Activated CD8-positive, alpha-beta memory T cell treated with anti-CD3 and anti-CD28 coated beads for 36 hours (primary cell): Measurements from ENCODE around the gene IQCE. TPM values are rescaled to one million over a fixed set of nuclear protein-coding genes. Genes with fewer than 3 reads are reported as not detected.

Experiments used
- CTCF ChIA-PET: fragments of 350-600 bp; sonication (Branson Sonifier 250); formaldehyde crosslinking; loops from one replicate; lab custom pipeline; 2021; ENCODE audit warnings: antibody characterized with exemption; lab: Charles Lee
- POLR2A ChIA-PET: fragments of 350-600 bp; sonication (Branson Sonifier 250); formaldehyde crosslinking; loops from one replicate; lab custom pipeline; 2021; ENCODE audit warnings: antibody characterized with exemption; lab: Charles Lee
- total RNA-seq, 2 experiments: library from RNA; stranded (reverse); gene quantifications; one replicate each; pipeline ENCODE4 v1.2.3, GENCODE V29; 2021

Gene IQCE
- total RNA-seq, 2 experiments from 2014 or later = 10.3 to 11.2 TPM

DNA sequence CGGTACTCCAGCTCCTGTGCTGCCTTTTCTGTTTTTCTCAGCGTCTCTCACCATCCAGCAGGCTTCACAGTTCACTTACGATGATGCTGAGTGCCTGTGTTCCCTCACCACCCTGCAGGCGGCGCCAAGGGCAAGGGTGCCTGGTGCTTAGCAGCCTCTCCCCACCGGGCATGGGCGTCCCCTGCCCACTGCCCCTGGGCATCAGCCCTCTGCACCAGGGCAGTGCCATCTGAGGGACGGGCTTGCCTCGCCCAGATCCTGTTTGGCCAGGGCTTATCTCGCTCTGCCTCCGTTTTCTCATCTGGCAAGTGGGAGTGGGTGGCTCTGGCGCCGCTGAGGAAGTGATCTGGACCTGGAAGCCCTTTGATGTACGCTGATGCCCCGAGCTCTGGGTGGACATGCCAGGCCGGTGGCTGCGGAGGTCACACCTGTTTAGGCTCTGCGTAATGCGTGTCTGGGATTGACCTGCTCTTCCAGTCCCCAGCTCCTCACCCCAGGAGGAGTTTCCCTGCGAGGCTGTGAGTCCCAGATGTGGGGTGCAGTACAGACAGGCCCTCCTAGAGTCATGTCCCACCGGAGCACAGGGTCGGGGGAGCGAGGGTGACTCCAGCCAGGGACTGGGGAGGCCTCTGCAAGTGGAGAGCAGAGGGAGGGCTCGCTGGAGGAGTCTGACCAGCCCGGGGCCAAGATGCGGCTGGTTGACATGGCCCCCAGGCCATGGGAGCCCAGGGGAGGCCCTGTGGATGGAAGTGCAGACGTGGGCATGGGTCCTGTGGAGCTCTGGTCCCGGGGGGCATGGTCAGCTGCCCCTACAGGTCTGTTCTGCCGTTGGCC is 84.8 kb downstream of the IQCE start:
- POLR2A ChIA-PET = no interaction called here
- CTCF ChIA-PET = interaction anchor here (0.6 to 1.6 kb wide), 4 partner anchors 9 to 192 kb away, joined by 3 to 5 read pairs (median 4); no protein-coding TSS in a partner anchor

DNA sequence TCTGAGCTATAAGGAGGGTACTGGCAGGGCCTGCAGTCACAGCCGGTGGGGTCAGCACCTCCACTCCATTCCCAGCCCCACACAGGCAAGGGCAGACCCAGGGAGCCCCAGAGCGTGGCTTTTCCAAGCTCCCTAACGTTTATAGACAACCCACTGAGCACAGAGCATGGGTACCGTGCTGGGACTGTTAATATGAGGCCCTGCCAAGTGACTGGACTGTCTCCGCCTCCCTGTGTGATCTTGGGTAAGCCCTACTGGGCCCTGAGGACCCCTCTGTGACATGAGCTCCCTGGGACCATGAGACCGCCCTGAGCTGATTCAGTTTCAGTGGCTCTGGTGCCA is 85.4 kb downstream of the IQCE start:
- POLR2A ChIA-PET = no interaction called here
- CTCF ChIA-PET = interaction anchor here (0.6 to 2.1 kb wide), 4 partner anchors 9 to 185 kb away, joined by 3 to 8 read pairs (median 4); no protein-coding TSS in a partner anchor

DNA sequence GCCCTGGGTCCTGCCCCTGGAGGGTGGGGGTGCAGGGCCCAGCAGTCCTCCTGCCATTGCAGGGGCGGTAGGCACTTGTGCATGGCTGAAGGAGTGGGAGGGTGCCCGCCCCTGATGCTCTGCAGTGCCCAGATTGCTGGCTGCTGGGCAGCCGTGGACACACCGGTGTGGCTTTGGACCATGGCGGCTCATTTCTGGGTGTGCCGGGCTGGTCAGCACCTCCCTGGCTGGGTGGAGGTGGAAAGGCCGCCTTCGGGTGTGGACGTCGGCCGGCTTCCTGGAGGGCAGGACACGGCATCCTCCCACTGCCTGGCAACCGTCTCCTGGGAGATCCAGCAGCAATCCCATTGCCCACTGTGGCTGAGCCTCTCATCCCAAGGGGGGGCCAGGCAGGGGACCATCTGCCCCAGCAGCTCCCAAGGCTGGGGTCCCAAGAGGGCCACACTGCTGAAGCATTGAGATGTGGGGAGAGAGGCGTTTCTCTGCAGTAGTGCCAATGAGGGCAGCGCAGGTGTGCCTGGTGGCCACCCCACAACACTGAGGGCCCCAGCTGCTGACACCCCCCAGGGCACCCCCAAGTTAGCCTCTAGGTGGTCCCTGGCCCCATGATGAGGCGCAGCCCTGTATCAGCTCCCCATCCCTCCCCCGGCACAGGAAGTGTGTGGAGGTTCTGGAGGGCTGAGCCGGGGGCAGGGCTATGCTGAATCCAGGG is 85.9 kb downstream of the IQCE start:
- ChIA-PET CTCF (interaction anchor here (0.7 to 2.1 kb wide), 8 partner anchors 10 to 176 kb away, joined by 3 to 10 read pairs (median 3); no protein-coding TSS in a partner anchor), POLR2A (interaction anchor here (0.5 to 1.3 kb wide), 3 partner anchors 13 to 48 kb away, joined by 3 to 4 read pairs (median 3); partner anchors contain the start of gene TTYH3)

DNA sequence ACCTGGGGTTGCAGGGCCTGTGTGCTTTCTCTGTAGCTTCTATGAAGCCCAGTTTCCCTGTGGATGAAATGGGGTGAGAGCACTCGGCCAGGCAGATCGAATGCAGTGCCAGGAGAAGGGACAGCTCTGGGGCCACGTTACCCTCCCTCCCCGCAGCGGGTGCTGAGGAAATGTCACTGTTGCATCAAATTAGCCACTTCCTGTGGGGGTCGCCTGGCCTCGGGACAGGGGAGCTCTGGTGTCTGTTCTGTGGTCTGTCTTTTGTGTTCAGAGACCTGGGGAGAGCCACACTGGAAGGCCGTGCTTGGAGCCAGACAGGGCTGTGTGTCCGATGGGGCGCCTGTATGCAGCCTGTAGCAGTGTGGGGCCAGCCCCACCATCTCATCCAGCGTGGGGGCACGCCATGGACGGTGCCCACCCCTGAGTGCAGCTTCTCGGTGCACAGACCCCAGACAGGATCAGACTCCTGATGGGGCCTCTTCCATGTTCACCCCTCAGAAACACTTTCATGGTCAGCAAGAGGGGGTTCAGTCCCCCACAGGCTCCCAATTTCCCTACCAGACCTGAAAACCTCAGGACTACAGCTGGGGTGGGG is 86.6 kb downstream of the IQCE start:
- CTCF ChIA-PET = interaction anchor here (0.7 to 2.1 kb wide), 7 partner anchors 11 to 177 kb away, joined by 3 to 10 read pairs (median 3); no protein-coding TSS in a partner anchor
- POLR2A ChIA-PET = interaction anchor here (0.5 to 1.3 kb wide), 3 partner anchors 13 to 49 kb away, joined by 3 to 4 read pairs (median 3); partner anchors contain the start of gene TTYH3

DNA sequence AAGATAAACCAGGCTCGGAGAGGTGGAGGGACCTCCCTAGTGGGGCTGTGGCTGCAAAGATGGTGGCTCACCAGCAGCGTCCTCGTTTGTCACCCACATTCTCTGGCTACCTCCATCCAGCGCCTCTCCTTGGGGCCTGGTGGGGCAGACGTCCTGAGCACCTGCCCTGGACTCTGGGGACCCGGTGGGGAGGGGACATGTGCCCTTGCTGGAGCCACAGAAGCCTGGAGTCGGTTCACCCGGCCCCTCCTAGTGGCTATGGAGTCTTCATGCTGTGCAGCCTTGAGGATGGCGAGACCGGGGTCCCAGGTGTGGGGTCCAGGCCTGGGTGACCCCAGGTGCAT is 87.5 kb downstream of the IQCE start:
- POLR2A ChIA-PET = no interaction called here

DNA sequence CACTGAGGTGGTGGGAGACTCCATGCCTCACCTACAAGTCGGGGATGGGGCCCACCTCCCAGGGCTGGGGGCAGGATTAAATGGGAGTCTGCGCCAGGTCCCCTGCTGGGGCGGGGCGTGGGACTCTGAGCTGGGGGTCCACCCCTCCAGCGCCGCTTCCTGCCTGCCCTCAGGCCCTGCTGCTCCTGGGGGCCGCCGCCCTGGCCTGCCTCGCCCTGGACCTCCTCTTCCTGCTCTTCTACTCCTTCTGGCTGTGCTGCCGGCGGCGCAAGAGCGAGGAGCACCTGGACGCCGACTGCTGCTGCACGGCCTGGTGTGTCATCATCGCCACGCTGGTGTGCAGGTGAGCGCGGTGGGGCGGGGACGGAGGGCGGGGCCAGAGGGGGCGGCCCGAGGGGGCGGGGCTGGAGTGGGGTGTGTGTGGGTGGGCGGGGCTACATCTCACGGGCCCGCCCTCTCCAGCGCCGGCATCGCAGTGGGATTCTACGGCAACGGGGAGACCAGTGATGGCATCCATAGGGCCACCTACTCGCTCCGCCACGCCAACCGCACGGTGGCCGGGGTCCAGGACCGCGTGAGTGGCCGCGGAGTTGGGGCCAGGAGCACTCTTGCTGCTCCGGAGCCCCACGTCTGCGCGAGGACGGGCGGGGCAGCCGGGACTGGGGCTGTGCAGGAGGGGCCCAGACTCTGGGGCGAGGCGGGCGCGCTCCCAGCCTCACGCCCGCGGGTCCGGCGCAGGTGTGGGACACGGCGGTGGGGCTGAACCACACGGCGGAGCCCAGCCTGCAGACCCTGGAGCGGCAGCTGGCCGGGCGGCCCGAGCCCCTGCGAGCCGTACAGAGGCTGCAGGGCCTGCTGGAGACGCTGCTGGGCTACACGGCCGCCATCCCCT is 88.1 kb downstream of the IQCE start:
- POLR2A ChIA-PET = no interaction called here
- CTCF ChIA-PET = no interaction called here

More for the DNA sequence above, 87.5 kb downstream of the IQCE start:
- CTCF ChIA-PET = interaction anchor here (1.6 to 2.1 kb wide), 2 partner anchors 12 to 64 kb away, joined by 8 to 10 read pairs; no protein-coding TSS in a partner anchor

DNA sequence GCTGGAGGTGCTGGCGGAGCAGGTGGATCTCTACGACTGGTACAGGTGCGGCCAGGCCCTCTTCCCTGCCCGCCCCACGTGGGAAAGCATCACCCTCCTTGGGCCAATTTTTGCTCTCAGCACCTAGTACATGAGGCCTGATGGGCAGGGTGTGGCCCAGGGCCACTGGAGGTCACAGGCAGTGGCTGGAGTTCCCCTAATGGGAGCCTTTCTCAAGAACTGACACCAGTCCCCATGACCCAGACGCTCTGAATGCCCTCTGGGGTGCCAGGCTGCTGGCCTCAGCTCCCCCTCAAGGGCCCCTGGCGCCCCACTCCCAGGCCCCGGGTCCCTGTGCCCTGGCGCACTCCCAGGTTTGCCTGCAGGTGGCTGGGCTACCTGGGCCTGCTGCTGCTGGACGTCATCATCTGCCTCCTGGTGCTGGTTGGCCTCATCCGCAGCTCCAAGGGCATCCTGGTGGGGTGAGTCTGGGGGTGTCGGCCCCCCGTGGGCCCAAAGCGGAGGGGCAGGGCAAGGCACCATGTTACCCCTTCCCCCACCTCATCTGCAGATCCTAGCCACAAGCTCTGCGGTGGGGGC is 88.9 kb downstream of the IQCE start:
- POLR2A ChIA-PET = no interaction called here
- CTCF ChIA-PET = interaction anchor here (0.8 kb wide), 1 partner anchor 23 kb away, joined by 3 read pairs; no protein-coding TSS in a partner anchor

DNA sequence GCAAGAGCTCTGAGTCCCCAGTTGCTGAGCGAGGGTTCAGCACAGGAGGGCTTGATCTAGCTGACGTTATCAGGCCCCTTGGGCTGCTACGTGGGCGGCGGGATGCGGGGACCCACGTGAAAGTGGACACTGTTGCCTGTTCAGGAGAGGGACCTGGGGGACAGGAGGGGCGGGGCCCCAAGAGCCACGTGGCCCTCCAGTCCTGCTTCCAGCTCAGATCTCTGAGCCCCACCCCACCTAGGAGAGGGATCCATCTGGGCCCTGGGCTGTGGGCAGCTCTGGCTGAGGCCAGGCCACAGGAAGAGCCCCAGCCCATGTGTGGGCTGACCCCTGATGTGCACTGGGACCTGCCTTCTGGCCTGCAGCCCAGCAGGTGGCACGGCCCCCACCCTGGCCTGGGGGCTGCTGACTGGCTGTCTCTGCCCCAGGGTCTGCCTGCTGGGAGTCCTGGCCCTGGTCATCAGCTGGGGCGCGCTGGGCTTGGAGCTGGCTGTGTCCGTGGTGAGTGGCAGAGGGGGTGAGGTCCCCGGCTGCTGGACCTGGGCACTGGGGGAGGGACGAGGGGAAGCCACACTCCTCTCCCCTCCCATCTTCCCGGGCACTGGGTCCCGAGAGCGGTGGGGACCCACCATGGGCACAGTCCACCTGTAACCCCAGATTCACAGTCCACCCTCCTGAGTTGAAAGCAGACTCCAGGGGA is 90.5 kb downstream of the IQCE start:
- POLR2A ChIA-PET = no interaction called here
- CTCF ChIA-PET = no interaction called here

DNA sequence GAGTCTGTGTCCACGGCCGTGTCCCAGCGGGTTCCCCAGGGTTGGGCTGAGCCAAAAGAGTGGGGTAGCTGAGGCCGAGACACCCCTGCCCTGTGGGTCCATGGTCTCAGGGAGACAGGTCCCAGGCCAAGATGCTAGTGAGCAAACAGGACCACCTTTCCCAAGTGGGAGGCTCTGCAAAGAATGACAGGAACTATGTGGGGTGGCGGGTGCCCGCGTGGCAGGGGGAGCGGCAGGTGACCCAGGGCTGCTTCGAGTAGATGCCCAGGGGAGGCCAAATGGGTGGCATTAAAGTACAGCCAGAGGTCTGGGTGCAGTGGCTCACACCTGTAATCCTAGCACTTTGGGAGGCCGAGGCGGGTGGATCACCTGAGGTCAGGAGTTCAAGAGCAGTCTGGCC is 91.2 kb downstream of the IQCE start:
- CTCF ChIA-PET = no interaction called here
- POLR2A ChIA-PET = no interaction called here

DNA sequence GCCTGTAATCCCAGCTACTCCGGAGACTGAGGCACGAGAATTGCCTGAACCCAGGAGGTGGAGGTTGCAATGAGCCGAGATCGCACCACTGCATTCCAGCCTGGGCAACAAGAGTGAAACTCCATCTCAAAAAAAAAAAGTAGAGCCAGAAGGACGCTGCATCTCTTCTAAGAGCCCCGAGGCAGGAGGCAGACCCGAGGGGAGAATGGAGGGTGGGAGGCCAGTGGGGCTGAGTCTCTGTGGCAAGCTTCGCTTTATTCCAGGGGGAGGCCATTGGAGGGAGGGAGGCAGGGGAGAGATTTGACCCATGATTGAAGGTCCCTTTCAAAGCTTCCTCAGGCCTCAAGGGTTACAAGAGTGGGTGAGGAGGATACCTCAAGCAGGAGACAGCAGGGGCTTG is 91.7 kb downstream of the IQCE start:
- POLR2A ChIA-PET = no interaction called here

DNA sequence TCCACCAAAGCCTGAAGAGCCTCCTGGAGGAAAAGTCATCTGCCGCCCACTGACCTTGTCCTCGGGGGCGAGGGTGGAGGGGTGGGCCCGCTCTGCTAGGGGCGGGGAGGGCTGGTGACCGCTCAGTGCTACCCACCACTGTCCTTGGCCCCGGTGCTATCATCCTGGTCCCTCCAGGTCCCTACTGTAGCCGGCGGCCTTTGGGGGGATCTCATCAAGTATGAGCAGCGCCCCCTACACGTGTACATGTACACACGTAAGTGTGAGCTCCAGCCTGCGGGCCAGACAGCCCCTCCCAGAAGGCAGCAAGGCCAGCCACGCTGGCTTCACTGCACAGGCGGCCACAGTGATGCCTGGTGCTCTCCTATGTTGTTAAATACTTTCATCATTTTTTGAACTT is 92.6 kb downstream of the IQCE start:
- POLR2A ChIA-PET = no interaction called here
- CTCF ChIA-PET = interaction anchor here (1.0 kb wide), 1 partner anchor 10 kb away, joined by 3 read pairs; no protein-coding TSS in a partner anchor

More for the DNA sequence above, 91.7 kb downstream of the IQCE start:
- CTCF ChIA-PET = interaction anchor here (1.0 kb wide), 1 partner anchor 11 kb away, joined by 3 read pairs; no protein-coding TSS in a partner anchor

DNA sequence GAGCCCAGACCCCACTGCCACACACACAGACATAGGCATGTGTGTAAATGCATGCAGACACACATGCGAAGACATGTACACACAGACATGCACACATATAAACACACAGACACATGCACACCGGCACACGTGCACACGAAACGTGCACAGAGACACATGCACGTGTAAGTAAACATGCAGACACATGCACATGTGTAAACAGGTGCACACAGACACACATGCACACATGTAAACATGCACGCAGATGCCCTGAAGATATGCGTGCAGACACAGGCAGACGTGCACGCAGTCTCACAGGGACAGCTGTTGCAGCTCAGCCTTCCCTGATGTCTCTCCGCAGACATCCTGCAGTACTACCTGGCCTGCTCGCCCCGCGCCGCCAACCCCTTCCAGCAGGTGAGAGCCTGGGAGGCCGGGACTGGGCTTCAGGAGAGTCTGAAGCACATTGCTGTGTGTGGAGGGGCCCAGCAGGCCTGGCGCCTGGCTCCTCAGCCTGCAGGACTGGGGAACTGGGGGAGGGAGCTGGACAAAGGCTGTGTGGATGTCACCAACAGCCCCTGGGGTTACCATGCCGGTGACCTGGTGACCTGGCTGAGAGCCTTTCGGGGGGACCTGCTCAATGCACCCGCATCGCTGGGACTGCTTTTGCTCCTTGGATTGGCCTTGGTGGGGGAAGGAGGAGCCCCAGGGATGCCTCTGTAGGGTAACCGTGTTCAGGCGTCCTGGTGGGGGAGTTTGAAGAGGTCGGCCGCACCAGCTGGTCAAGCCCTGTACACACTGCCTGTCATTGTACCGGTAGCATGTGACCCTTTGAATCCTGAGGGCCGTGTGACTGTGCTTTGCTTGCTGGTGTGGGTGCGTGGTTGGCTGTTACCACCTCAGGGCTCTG is 93.3 kb downstream of the IQCE start:
- CTCF ChIA-PET = no interaction called here
- POLR2A ChIA-PET = no interaction called here

DNA sequence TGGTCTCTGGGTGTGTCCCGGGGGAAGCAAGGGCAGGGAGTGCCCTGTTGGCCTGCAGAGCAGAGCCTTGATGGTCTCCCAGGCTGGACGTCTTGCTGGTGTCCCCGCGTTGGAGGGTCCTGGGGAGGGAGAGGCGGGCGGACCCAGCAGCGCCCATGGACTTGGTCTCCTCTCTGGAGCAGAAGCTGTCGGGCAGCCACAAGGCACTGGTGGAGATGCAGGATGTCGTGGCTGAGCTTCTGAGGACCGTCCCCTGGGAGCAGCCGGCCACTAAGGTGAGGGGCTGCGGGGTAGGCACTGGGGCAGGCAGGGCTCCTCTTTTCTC is 93.9 kb downstream of the IQCE start:
- POLR2A ChIA-PET = no interaction called here

DNA sequence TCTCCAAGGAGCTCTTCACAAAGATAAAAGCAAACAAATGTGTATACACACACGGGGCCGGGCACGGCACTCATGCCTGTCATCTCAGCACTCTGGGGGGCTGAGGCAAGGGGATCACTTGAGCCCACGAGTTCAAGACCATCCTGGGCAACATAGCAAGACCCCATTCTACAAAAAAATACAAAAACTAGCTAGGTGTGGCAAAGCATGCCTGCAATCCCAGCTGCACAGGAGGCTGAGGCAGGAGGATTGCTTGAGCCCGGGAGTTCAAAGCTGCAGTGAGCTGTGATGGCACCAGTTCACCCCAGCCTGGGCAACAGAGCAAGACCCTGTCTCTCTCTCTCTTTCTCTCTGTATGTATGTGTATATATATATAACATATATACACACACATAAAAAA is 95.3 kb downstream of the IQCE start:
- POLR2A ChIA-PET = no interaction called here
- CTCF ChIA-PET = interaction anchor here (1.1 kb wide), 1 partner anchor 17 kb away, joined by 4 read pairs; no protein-coding TSS in a partner anchor

More for the DNA sequence above, 93.9 kb downstream of the IQCE start:
- CTCF ChIA-PET = no interaction called here

DNA sequence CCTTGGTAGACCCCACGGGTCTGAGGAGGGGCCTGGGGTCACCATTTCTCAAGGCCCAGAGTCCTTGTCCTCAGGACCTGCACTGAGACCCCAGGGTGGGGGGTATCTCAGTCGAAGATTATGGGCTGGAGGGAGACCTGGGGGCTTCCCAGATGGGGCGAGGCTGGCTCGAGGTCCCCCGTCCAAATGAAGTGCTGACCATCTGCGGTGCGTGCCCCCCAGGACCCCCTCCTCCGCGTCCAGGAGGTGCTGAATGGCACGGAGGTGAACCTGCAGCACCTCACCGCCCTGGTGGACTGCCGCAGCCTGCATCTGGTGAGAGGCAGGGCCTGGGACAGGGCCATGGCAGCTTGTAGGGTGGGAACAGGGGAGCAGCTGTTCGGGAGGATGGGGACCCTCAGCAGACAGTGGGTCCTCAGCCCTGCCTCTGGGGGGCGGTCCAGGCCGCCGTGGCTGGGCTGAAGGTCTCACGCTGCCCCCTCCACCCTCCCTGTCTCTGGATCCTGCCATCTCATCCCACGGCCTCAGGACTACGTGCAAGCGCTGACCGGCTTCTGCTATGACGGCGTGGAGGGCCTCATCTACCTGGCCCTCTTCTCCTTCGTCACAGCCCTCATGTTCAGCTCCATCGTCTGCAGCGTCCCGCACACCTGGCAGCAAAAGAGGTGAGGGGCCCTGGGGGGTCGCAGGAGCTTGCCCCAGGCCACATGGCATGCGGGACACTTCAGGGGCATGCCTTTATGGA is 97.3 kb downstream of the IQCE start:
- CTCF ChIA-PET = interaction anchor here (1.0 kb wide), 1 partner anchor 11 kb away, joined by 3 read pairs; no protein-coding TSS in a partner anchor
- POLR2A ChIA-PET = no interaction called here

DNA sequence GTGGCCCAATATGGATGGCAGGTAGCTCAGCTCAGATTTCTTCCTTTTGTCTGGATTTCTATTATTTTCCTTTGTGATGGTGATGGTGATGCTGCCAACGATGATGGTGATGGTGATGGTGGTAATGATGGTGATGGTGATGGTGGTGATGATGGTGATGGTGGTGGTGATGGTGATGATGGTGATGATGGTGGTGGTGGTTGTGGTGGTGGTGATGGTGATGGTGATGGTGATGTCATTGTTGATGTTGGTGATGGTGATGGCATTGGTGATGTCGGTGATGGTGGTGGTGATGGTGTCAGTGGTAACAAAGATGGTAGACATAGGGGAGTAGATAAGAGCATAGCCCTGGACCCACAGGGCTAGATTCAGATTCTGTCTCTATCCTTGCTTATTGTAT is 98.4 kb downstream of the IQCE start:
- CTCF ChIA-PET = no interaction called here

More for the DNA sequence above, 98.4 kb downstream of the IQCE start:
- POLR2A ChIA-PET = no interaction called here
